NOMO-1 treated with DMSO at 0.1 percent for 48 hours (cell line): ENCODE results near the gene SIRT7.

Experiments used
- DNase-seq: peaks from one replicate; lab custom pipeline; 2025; ENCODE audit not compliant: unreplicated experiment; lab: John Stamatoyannopoulos, UW

SIRT7 gene

DNA sequence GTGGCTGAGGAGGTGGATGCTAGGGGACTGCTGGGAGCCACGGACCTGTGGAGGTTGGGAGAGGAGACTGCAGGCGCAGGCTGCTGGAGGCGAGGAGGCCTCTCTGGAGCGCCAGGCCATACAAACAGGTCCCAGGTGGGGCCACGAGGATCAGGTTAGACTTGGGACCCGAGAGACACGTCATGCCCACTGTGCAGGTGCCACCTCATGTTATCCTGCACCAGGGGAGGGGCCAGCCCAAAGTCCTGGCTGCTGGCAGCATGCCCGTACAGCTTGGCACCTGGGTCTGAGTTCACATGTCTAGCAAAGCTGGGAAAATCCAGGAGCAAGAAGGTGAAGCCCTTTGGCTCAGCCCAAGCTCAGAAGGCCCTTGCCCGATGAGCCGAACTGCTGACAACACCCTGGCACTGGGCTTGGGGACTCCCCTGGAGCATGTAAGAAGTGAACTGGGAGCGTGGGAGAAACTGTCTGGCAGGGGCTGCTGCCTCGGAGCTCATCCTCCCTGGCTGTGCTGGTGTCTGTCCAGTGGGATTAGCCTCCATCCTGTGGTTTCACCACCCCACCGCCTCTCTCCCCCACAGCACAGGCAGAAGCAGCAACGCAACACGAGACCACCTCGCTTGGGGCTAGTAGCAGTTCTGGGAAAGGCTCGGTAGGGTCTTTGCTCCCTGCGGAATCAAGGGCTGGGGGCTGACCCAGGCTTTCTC lies 52.1 kb downstream of the SIRT7 start:
- no peak for DNase-seq

- DNase-seq: no peak
Measured at GRCh38 chr17:81865358-81865732, 52.6 kb downstream of the SIRT7 start.

- DNase-seq: no peak
Measured at GRCh38 chr17:81863833-81864768, 53.9 kb downstream of the SIRT7 start.

DNA sequence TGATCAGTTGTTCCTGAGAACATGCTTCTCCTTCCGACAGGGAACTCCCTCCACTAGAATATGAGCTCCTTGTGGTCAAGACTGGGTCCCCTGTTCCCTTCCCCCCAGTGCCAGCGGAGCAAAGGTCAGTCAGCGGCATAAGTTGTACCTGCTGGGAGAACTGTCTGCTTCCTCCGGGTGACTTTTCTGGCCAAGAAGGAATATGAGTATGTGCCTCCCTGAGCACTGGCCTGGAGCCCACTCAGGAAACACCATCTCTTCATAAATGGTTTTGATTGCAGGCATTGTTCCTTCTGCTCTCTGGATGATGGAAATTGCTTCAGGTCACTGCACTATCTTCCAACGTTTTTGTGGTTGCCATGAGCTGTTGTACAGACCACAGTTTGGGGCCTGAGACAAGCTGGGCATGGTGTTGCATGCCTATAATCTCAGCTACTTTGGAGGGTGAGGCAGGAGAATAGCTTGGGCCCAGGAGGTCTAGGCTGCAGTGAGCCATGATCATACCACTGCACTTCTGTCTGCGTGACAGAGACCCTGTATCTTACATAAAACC lies 54.8 kb downstream of the SIRT7 start:
- no peak for DNase-seq
